Measurements from ENCODE around the gene ASTN2. TPM values are rescaled to one million over a fixed set of nuclear protein-coding genes. Genes with fewer than 3 reads are reported as not detected.

Gene ASTN2
- total and polyA plus RNA-seq, 10 of the 15 experiments (the other 5 are each of a cell fraction or from before 2014, with no cell fraction given) = 1.4 to 15.7 (median 7.0) TPM

- H3K27ac ChIP-seq (ENCODE audit: control insufficient read depth, insufficient read depth) = no peak overlapping the region
- H3K27me3 ChIP-seq (replicated peaks in 1 of 2; ENCODE audit: control insufficient read depth in 2 of 2, insufficient read depth in 2 of 2, low read length in 1 of 2) = no peaks in the 10 kb centered on the region
- TF ChIP-seq SRF (IDR thresholded peaks at IDR 0.05; ENCODE audit: low read depth in 2 of 2, low read length in 2 of 2) = no peak
- no peak for TF ChIP-seq NR2F1 (conservative IDR thresholded peaks at IDR 0.05)
- ChIA-PET RAD21 (ENCODE audit: unreplicated experiment) (no interaction called here), CTCF (no interaction called here), SMC1A (ENCODE audit: uncharacterized antibody, unreplicated experiment) (no interaction called here), POLR2A (no interaction called here)
- in situ Hi-C loops (cut with MboI) = no loop called here
- H2AFZ ChIP-seq (ENCODE audit: control insufficient read depth, low read depth, low read length) = no peak overlapping the region
- FAIRE-seq (peak; percentile 44), DNase-seq (ENCODE audit: low read depth, low spot score) (no peak), ATAC-seq (no peak)
- intact Hi-C loops (cut with micrococcal nuclease; ENCODE audit: unreplicated experiment) = no loop called here
- H3K4me1 ChIP-seq (ENCODE audit: control insufficient read depth, insufficient read depth, low read length) = no peaks in the 10 kb centered on the region
- no peak overlapping the region for H3K9ac ChIP-seq (ENCODE audit: control insufficient read depth, insufficient read depth, low read length)
- no peaks in the 10 kb centered on the region for H4K20me1 ChIP-seq (ENCODE audit: control insufficient read depth, insufficient read depth)
- H3K4me2 ChIP-seq (ENCODE audit: control insufficient read depth, insufficient read depth) = no peak overlapping the region
- no TSS peak for BruUV-seq (replicated peaks)
- no peaks in the 10 kb centered on the region for H3K36me3 ChIP-seq (ENCODE audit: control insufficient read depth in 2 of 2, insufficient read depth in 2 of 2, low read length in 1 of 2)
- no peak overlapping the region for H3K4me3 ChIP-seq
- H3K79me2 ChIP-seq (ENCODE audit: control insufficient read depth, insufficient read depth, low read length) = no peaks in the 10 kb centered on the region
- H3K9me3 ChIP-seq (replicated peaks; ENCODE audit: control insufficient read depth, insufficient read depth, low read length) = peaks cover 1% of the 10 kb centered on the region; the same call in 2 of the 3 replicates
- WGBS (ENCODE audit: insufficient coverage, insufficient replicate concordance, low lambda C conversion rate, missing lambda C conversion rate) = 100% methylated on average over 1 of the region's 1 CpG
Measured at GRCh38 chr9:116608064-116608463, 806.8 kb downstream of the ASTN2 start.

- Histone ChIP-seq H3K4me1 (ENCODE audit: control insufficient read depth, insufficient read depth, low read length) (no peaks in the 10 kb centered on the region), H2AFZ (ENCODE audit: control insufficient read depth, low read depth, low read length) (no peak overlapping the region), H3K27ac (ENCODE audit: control insufficient read depth, insufficient read depth) (no peak overlapping the region), H3K27me3 (replicated peaks in 1 of 2; ENCODE audit: control insufficient read depth in 2 of 2, insufficient read depth in 2 of 2, low read length in 1 of 2) (no peaks in the 10 kb centered on the region), H3K4me2 (ENCODE audit: control insufficient read depth, insufficient read depth) (no peak overlapping the region), H3K79me2 (ENCODE audit: control insufficient read depth, insufficient read depth, low read length) (no peaks in the 10 kb centered on the region), H3K4me3 (no peak overlapping the region), H3K36me3 (ENCODE audit: control insufficient read depth in 2 of 2, insufficient read depth in 2 of 2, low read length in 1 of 2) (no peaks in the 10 kb centered on the region), H3K9ac (ENCODE audit: control insufficient read depth, insufficient read depth, low read length) (no peak overlapping the region), H4K20me1 (ENCODE audit: control insufficient read depth, insufficient read depth) (no peaks in the 10 kb centered on the region), H3K9me3 (replicated peaks; ENCODE audit: control insufficient read depth, insufficient read depth, low read length) (peaks cover 1% of the 10 kb centered on the region; the same call in 2 of the 3 replicates)
- POLR2A ChIA-PET = no interaction called here
- FAIRE-seq (no peak), ATAC-seq (no peak), DNase-seq (ENCODE audit: low read depth, low spot score) (no peak)
- BruUV-seq (replicated peaks) = no TSS peak
- RAD21 ChIA-PET (ENCODE audit: unreplicated experiment) = no interaction called here
- SMC1A ChIA-PET (ENCODE audit: uncharacterized antibody, unreplicated experiment) = interaction anchor here (1.3 kb wide), 1 partner anchor 34 kb away, joined by 3 read pairs; no protein-coding TSS in a partner anchor
- WGBS (ENCODE audit: insufficient coverage, insufficient replicate concordance, low lambda C conversion rate, missing lambda C conversion rate) = 69% methylated on average over 10 of the region's 10 CpGs
- CTCF ChIA-PET = no interaction called here
- intact Hi-C loops (cut with micrococcal nuclease; ENCODE audit: unreplicated experiment) = no loop called here
- in situ Hi-C loops (cut with MboI) = no loop called here
- TF ChIP-seq USF2 (IDR thresholded peaks at IDR 0.05; ENCODE audit: borderline replicate concordance, low read depth, low read length) = no peak
- no peak for TF ChIP-seq YBX1 (IDR thresholded peaks at IDR 0.05)
- no peak for TF ChIP-seq CBX3 (IDR thresholded peaks at IDR 0.05; ENCODE audit: borderline replicate concordance, low read depth)
- TF ChIP-seq BCLAF1 (IDR thresholded peaks at IDR 0.05) = no peak
- TF ChIP-seq BMI1 (IDR thresholded peaks at IDR 0.05; ENCODE audit: borderline replicate concordance) = no peak
- TF ChIP-seq ZNF24 (IDR thresholded peaks at IDR 0.05) = no peak
- no peak for TF ChIP-seq KLF5 (IDR thresholded peaks at IDR 0.05; ENCODE audit: partially characterized antibody)
- no peak for TF ChIP-seq CHD4 (IDR thresholded peaks at IDR 0.05)
- TF ChIP-seq ZSCAN29 (IDR thresholded peaks at IDR 0.05) = no peak
- TF ChIP-seq E2F4 (IDR thresholded peaks at IDR 0.05; ENCODE audit: low read depth, low read length) = no peak
Measured at GRCh38 chr9:116605904-116606341, 808.9 kb downstream of the ASTN2 start.
